SK-N-SH treated with all-trans-retinoic acid at 6 μM for 48 hours (cell line): ENCODE results near the gene NEURL1.

Source experiments
- ATAC-seq: fragments of 200-7000 bp; cut with Tn5 transposase; 3 replicates; pipeline ENCODE4 v1.9.1; 2020; ENCODE audit warnings: mild to moderate bottlenecking, moderate library complexity
- ARNTL ChIP-seq: fragments of 450-650 bp; formaldehyde crosslinking; IDR thresholded peaks from 2 replicates; pipeline ENCODE4 v1.5.0; 2020; ENCODE audit warnings: low read depth, mild to moderate bottlenecking, moderate library complexity, borderline replicate concordance
- BACH2 ChIP-seq: fragments of 250-450 bp; sonication (Bioruptor Pico); IDR thresholded peaks from 2 replicates; pipeline ENCODE4 v1.9.0; 2021; ENCODE audit warnings: mild to moderate bottlenecking, borderline replicate concordance
- CSDC2 ChIP-seq: fragments of 250-450 bp; sonication (Bioruptor Pico); IDR thresholded peaks from 2 replicates; pipeline ENCODE4 v1.5.0; 2020; ENCODE audit warnings: mild to moderate bottlenecking, moderate library complexity
- ESRRG ChIP-seq: fragments of 250-450 bp; sonication (Bioruptor Pico); IDR thresholded peaks from 2 replicates; pipeline ENCODE4 v1.6.1; 2021; ENCODE audit warnings: mild to moderate bottlenecking
- GLIS3 ChIP-seq: fragments of 250-450 bp; sonication (Bioruptor Pico); IDR thresholded peaks from 2 replicates; pipeline ENCODE4 v1.5.0; 2020; ENCODE audit warnings: mild to moderate bottlenecking, moderate library complexity
- ISL1 ChIP-seq: fragments of 250-450 bp; sonication (Bioruptor Pico); IDR thresholded peaks from 2 replicates; pipeline ENCODE4 v2.1.2; 2022; ENCODE audit warnings: mild to moderate bottlenecking, moderate library complexity
- PPARA ChIP-seq: fragments of 250-450 bp; sonication (Bioruptor Pico); IDR thresholded peaks from 2 replicates; pipeline ENCODE4 v1.5.0; 2020; ENCODE audit warnings: mild to moderate bottlenecking, borderline replicate concordance
- RARB ChIP-seq: fragments of 250-450 bp; sonication (Bioruptor Pico); IDR thresholded peaks from 2 replicates; pipeline ENCODE4 v1.8.0; 2021; ENCODE audit warnings: mild to moderate bottlenecking, moderate library complexity
- SNAI2 ChIP-seq: fragments of 250-450 bp; sonication (Bioruptor Pico); IDR thresholded peaks from 2 replicates; pipeline ENCODE4 v1.5.0; 2020; ENCODE audit warnings: mild to moderate bottlenecking, moderate library complexity
- TCF4 ChIP-seq: fragments of 250-450 bp; sonication (Bioruptor Pico); IDR thresholded peaks from 2 replicates; pipeline ENCODE4 v1.8.0; 2021; ENCODE audit warnings: mild to moderate bottlenecking, moderate library complexity, borderline replicate concordance
- TOX ChIP-seq: fragments of 250-450 bp; sonication (Bioruptor Pico); IDR thresholded peaks from 2 replicates; pipeline ENCODE4 v1.8.0; 2021; ENCODE audit warnings: mild to moderate bottlenecking, moderate library complexity, borderline replicate concordance
- ZFP3 ChIP-seq: fragments of 250-450 bp; sonication (Bioruptor Pico); IDR thresholded peaks from 2 replicates; pipeline ENCODE4 v1.5.0; 2020; ENCODE audit warnings: mild to moderate bottlenecking, moderate library complexity
- ZFP30 ChIP-seq: fragments of 450-650 bp; formaldehyde crosslinking; IDR thresholded peaks from 2 replicates; pipeline ENCODE4 v1.5.0; 2022; ENCODE audit warnings: mild to moderate bottlenecking, moderate library complexity
- ZNF565 ChIP-seq: fragments of 450-650 bp; formaldehyde crosslinking; conservative IDR thresholded peaks from 2 replicates; pipeline ENCODE4 v1.5.0; 2020; ENCODE audit warnings: low read depth, mild to moderate bottlenecking, moderate library complexity
- ZNF70 ChIP-seq: fragments of 450-650 bp; formaldehyde crosslinking; IDR thresholded peaks from 2 replicates; pipeline ENCODE4 v1.5.0; 2020; ENCODE audit warnings: mild to moderate bottlenecking, moderate library complexity
- TF ChIP-seq, protein P1 (sequence below): fragments of 250-450 bp; sonication (Bioruptor Pico); IDR thresholded peaks from 2 replicates; pipeline ENCODE4 v1.5.1; 2021; ENCODE audit warnings: mild to moderate bottlenecking, moderate library complexity
- TF ChIP-seq, protein P2 (sequence below): fragments of 250-450 bp; sonication (Bioruptor Pico); IDR thresholded peaks from 2 replicates; pipeline ENCODE4 v1.5.0; 2020; ENCODE audit warnings: mild to moderate bottlenecking, moderate library complexity
- TF ChIP-seq, protein P3 (sequence below): fragments of 250-450 bp; sonication (Bioruptor Pico); IDR thresholded peaks from 2 replicates; pipeline ENCODE4 v1.5.1; 2020; ENCODE audit warnings: low read depth, mild to moderate bottlenecking, moderate library complexity
- TF ChIP-seq, protein P4 (sequence below): fragments of 250-450 bp; sonication (Bioruptor Pico); IDR thresholded peaks from 2 replicates; pipeline ENCODE4 v1.8.0; 2020; ENCODE audit warnings: mild to moderate bottlenecking, moderate library complexity, borderline replicate concordance

Gene NEURL1

DNA sequence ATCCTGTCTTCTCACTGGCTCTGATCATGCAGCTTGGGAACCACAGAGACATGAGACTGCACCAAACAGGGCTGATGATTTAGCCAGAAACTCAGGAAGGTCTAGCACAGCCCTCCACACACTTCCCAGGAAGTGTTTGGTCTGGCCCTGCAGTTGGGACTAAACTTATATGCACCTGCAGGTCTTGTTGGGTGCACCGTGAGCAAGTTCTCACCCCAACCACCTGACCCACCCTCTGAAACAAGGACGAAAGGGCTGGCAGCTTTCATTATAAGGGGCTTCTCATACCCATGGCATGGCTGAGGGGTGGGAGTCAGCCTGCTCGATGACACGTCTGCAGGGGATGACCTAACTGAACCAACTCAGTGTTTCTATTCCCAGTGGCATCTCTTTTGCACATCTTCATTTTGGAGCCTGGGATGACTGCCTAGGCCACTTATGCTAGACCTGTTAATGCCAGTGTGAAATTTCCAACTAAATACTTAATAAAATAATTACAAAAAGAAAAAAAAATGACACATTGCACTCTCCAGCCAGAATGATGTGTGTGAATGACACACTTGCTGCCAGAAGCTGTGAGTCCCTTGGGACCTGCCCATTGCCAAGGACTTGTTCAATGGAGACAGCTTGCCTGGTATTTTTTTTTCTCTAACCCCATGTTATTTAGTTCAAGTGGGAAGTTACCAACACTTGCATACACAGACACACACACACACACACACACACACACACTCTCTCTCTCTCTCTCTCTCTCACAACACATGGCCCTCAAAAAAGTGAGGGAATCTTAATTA, 102.6 kb downstream of the NEURL1 start (continued):
- TF ChIP-seq ZFP3 (CRISPR knock-in tag): no peak
- no peak for TF ChIP-seq BACH2 (CRISPR knock-in tag)

DNA sequence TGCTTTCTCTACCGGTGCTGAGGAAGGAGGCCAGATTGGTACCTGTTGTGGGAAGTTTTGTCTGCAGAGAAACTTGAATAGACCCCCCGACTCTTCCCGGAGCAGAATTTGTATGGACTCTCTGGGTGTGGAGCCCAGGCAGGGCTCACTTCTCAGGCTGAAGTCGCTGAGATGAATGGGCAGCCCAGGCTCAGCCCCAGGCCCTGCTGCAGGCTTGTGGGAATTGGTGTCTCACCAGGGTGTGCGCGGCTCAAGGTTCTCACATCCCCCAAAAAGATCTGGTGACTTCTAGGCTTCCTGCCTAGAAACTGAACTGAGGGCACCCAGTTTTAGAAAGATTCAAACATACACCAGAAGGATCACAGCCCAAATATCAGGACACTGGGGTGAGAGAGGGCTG, 103.5 kb downstream of the NEURL1 start:
- ATAC-seq: no peak
- TF ChIP-seq, protein P1, sequence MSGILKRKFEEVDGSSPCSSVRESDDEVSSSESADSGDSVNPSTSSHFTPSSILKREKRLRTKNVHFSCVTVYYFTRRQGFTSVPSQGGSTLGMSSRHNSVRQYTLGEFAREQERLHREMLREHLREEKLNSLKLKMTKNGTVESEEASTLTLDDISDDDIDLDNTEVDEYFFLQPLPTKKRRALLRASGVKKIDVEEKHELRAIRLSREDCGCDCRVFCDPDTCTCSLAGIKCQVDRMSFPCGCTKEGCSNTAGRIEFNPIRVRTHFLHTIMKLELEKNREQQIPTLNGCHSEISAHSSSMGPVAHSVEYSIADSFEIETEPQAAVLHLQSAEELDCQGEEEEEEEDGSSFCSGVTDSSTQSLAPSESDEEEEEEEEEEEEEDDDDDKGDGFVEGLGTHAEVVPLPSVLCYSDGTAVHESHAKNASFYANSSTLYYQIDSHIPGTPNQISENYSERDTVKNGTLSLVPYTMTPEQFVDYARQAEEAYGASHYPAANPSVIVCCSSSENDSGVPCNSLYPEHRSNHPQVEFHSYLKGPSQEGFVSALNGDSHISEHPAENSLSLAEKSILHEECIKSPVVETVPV (CRISPR knock-in tag): no peak
- TF ChIP-seq ZFP30 (CRISPR knock-in tag) (no peak), TOX (CRISPR knock-in tag) (no peak), RARB (CRISPR knock-in tag) (no peak), CSDC2 (CRISPR knock-in tag) (no peak), GLIS3 (no peak), BACH2 (CRISPR knock-in tag) (no peak), ZNF70 (CRISPR knock-in tag) (no peak), ESRRG (CRISPR knock-in tag) (no peak)

DNA sequence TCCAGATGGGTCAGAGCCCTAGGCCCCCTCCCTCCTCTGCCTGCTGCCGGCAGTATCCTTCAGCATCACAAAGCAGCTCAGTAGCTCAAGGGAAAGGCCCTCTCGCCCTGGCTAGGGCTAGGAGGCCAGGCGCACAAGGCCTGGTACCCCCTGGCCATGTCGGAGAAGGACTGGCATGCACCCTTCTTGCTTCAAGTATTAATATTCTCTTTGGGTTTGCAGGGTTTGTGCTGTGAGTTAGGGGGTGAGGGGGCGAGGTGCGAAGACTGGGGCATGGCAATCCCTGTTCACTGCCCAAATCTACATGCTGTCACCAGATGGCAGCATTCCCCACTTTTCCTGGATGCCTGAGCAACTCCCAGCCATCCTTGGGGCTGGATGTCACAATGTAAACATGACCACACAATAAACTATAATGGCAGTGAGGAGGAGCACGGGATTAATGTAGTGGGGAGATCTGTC, 105.2 kb downstream of the NEURL1 start:
- TF ChIP-seq RARB (CRISPR knock-in tag) (no peak), ZNF70 (CRISPR knock-in tag) (no peak), ISL1 (no peak), ZNF565 (CRISPR knock-in tag) (no peak), ZFP3 (CRISPR knock-in tag) (no peak), ARNTL (CRISPR knock-in tag) (no peak), BACH2 (CRISPR knock-in tag) (no peak), SNAI2 (CRISPR knock-in tag) (no peak), CSDC2 (CRISPR knock-in tag) (no peak), TCF4 (CRISPR knock-in tag) (no peak), ZFP30 (CRISPR knock-in tag) (no peak), PPARA (CRISPR knock-in tag) (no peak), ESRRG (CRISPR knock-in tag) (no peak)
- TF ChIP-seq, protein P1 (CRISPR knock-in tag): no peak
- TF ChIP-seq, protein P2, sequence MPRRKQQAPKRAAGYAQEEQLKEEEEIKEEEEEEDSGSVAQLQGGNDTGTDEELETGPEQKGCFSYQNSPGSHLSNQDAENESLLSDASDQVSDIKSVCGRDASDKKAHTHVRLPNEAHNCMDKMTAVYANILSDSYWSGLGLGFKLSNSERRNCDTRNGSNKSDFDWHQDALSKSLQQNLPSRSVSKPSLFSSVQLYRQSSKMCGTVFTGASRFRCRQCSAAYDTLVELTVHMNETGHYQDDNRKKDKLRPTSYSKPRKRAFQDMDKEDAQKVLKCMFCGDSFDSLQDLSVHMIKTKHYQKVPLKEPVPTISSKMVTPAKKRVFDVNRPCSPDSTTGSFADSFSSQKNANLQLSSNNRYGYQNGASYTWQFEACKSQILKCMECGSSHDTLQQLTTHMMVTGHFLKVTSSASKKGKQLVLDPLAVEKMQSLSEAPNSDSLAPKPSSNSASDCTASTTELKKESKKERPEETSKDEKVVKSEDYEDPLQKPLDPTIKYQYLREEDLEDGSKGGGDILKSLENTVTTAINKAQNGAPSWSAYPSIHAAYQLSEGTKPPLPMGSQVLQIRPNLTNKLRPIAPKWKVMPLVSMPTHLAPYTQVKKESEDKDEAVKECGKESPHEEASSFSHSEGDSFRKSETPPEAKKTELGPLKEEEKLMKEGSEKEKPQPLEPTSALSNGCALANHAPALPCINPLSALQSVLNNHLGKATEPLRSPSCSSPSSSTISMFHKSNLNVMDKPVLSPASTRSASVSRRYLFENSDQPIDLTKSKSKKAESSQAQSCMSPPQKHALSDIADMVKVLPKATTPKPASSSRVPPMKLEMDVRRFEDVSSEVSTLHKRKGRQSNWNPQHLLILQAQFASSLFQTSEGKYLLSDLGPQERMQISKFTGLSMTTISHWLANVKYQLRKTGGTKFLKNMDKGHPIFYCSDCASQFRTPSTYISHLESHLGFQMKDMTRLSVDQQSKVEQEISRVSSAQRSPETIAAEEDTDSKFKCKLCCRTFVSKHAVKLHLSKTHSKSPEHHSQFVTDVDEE (CRISPR knock-in tag): no peak
- TF ChIP-seq, protein P3, sequence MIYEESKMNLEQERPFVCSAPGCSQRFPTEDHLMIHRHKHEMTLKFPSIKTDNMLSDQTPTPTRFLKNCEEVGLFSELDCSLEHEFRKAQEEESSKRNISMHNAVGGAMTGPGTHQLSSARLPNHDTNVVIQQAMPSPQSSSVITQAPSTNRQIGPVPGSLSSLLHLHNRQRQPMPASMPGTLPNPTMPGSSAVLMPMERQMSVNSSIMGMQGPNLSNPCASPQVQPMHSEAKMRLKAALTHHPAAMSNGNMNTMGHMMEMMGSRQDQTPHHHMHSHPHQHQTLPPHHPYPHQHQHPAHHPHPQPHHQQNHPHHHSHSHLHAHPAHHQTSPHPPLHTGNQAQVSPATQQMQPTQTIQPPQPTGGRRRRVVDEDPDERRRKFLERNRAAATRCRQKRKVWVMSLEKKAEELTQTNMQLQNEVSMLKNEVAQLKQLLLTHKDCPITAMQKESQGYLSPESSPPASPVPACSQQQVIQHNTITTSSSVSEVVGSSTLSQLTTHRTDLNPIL (CRISPR knock-in tag): no peak
- ATAC-seq: peak; percentile 95

DNA sequence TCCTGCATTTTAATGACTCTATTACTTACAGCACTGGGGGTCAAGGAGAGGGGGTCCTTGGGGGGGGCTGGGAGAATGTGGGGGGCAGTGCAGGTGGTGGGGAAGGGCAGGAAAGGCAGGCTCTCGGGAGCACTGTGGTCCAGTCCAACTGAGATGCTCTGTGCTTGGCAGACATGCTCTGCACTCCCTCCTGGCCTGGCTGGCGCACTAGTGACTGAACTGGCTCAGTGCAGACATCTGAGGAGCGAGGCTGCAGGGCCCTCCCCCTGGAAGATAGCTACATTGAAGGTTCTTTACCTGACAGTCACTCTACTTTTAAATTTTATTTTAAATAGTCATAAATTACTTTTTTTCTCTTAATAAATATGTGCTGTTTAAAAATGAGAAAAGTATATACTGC, 105.7 kb downstream of the NEURL1 start:
- ATAC-seq: peak; percentile 50

More for the DNA sequence above, 105.7 kb downstream of the NEURL1 start:
- TF ChIP-seq BACH2 (CRISPR knock-in tag) (no peak), ARNTL (CRISPR knock-in tag) (no peak), ISL1 (no peak), ZFP3 (CRISPR knock-in tag) (no peak)
- TF ChIP-seq, protein P3 (CRISPR knock-in tag): no peak
- TF ChIP-seq, protein P4, sequence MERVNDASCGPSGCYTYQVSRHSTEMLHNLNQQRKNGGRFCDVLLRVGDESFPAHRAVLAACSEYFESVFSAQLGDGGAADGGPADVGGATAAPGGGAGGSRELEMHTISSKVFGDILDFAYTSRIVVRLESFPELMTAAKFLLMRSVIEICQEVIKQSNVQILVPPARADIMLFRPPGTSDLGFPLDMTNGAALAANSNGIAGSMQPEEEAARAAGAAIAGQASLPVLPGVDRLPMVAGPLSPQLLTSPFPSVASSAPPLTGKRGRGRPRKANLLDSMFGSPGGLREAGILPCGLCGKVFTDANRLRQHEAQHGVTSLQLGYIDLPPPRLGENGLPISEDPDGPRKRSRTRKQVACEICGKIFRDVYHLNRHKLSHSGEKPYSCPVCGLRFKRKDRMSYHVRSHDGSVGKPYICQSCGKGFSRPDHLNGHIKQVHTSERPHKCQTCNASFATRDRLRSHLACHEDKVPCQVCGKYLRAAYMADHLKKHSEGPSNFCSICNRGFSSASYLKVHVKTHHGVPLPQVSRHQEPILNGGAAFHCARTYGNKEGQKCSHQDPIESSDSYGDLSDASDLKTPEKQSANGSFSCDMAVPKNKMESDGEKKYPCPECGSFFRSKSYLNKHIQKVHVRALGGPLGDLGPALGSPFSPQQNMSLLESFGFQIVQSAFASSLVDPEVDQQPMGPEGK (CRISPR knock-in tag): no peak
